Activated T-cell treated with anti-CD3 and anti-CD28 coated beads, Interleukin-2, amount 50 U/mL, for 1 hour (primary cell): ENCODE results near the gene FHIT.
"Not testable (repeated sequence)": the region's sequence is repeated elsewhere in the genome, so short reads cannot be mapped to it uniquely, and the experiment has no call there.

Experiments
- DNase-seq: peaks from one replicate; pipeline ENCODE4 v3.0.0-alpha.2; 2020

The FHIT gene

GRCh38 chr3:61053781-61054496 is 197.3 kb downstream of the FHIT start:
- no peak for DNase-seq

- DNase-seq, result no peak
Measured at GRCh38 chr3:61052851-61053250, 198.4 kb downstream of the FHIT start.

GRCh38 chr3:61051666-61052065 is 199.6 kb downstream of the FHIT start:
- DNase-seq, result no peak

DNA sequence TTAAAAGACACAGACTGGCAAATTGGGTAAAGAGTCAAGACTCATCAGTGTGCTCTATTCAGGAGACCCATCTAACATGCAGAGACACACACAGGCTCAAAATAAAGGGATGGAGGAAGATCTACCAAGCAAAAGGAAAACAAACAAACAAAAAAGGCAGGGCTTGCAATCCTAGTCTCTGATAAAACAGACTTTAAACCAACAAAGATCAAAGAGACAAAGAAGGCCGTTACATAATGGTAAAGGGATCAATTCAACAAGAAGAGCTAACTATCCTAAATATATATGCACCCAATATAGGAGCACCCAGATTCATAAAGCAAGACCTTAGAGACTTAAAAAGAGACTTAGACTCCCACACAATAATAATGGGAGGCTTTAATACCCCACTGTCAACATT is 206.1 kb downstream of the FHIT start:
- not testable (repeated sequence) for DNase-seq

- DNase-seq, result no peak
Measured at GRCh38 chr3:61043156-61043555, 208.1 kb downstream of the FHIT start.

DNA sequence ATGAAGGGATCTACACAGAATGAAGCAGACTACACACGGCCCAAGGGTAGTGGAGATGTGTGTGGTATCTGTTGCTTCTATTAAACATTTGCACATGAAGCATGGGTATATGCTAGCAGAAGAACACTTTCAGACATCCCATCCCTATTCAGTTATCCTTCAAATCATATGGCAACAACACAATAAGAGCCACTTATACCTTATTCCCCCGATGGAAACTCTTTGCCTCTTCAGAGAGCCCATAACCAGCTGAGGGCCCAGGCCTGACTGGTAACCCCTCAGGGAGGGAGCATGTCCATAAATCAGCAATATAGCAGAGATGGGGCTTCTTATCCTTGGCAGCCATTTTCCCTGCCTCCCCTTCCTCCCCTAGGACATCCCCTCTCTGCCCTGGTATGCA is 210.6 kb downstream of the FHIT start:
- no peak for DNase-seq

GRCh38 chr3:61035573-61035972 is 215.7 kb downstream of the FHIT start:
- DNase-seq, result no peak

DNA sequence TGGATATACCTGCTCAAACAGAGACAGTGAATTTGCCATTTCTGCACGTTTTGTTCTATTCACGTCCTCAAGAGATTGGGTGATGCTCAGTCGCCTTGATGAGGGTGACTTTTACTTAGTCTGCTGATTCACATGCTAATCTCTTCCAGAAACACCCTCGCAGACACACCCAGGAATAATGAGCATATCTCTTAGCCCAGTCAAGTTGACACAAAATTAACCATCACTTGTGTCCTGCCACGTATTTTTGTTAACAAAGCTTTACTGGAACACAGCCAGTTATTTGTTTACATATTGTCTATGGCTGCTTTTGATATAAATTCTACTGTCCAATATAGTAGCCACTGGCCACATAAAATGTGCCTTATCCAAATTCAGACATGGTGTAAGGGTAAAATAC is 218.3 kb downstream of the FHIT start:
- no peak for DNase-seq

- no peak for DNase-seq
Measured at GRCh38 chr3:61031503-61031902, 219.7 kb downstream of the FHIT start.

DNA sequence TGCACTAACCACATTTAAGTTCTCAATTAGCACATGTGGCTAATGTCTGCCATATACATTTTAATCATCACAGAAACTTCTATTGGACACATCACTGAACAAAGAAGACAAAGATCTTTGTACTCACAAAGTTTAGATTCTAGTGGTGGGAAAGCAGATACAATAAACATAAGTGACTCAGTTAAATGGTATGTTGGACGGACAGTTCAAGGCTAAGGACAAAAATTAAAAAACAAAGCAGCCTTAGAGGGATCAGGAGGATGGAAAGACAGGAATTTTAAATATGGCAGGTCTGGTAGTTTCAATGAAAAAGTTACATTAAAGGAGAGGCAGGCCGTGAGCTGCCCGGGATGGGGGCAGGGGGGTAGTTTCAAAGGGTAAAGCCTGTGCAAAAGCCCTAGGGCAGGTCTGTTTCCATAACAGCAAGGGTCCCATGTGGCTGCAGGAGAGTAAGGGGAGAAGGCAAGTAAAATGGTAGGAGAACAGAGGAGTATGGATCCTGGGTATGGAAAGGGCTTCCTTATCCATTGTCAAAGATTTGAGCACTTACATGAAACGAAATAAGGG is 220.7 kb downstream of the FHIT start:
- no peak for DNase-seq

DNA sequence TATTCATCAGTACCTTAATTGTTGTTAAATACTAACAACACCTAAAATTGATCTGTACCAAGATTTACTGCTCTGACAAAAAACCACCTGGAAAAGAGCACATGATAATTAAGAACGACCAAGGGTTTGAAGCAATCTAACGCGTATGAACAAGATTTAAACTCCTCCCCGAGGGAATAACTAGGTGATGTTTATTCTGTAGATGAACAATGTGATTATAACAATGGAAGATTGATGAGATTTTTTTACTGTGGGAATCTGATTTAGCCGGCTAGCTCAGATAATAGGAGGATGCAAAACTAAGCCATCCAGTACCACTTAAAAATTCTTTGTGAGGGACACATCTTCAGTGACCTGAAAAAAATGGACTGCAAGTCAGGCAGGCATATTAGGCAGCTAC is 222.1 kb downstream of the FHIT start:
- no peak for DNase-seq

GRCh38 chr3:61018807-61019206 is 232.4 kb downstream of the FHIT start:
- no peak for DNase-seq

GRCh38 chr3:61017028-61017427 is 234.2 kb downstream of the FHIT start:
- DNase-seq, result not testable (repeated sequence)

- DNase-seq, result no peak
Measured at GRCh38 chr3:61015859-61016258, 235.4 kb downstream of the FHIT start.

DNA sequence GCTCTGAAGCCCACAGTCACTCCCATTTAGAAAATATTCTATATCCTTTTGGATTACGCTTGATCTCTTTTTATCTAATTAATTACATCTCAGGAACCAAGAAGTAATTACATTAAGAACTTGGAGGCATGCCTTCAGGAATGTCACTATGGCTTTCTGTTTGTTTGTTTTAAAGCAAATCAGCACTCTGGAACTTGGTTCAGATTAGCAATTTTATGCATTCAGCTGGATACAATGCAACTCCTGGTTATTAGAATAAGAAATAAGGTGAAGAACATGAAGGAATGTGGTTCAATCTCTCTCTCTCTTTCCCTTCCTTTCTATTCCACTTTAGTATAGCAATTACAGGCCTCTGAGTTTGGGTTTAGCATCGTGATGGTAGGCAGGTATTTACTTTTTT is 235.8 kb downstream of the FHIT start:
- DNase-seq, result no peak

DNA sequence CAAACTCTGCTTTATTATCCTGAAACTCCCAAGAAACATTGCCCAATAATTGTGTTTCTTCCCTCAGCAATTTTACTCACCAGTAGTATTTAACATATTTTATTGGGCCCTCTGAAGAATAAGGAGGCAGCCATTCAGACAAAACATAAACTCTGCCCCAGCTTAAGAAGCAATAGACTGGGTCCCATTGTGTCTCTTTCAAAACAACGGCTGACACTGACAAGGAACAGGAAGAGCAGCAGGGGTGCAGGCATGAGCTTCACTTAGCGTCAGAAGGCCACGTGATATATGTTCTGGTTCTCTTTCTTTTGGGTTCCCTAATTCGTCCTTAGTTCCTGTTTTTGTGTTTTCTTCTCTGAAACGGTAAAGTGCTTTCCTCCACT is 242.3 kb downstream of the FHIT start:
- DNase-seq, result no peak

GRCh38 chr3:61008153-61008997 is 242.9 kb downstream of the FHIT start:
- no peak for DNase-seq

GRCh38 chr3:61005591-61005990 is 245.7 kb downstream of the FHIT start:
- DNase-seq, result no peak

- DNase-seq, result no peak
Measured at GRCh38 chr3:60998858-60999257, 252.4 kb downstream of the FHIT start.

GRCh38 chr3:60992395-60992794 is 258.9 kb downstream of the FHIT start:
- no peak for DNase-seq

DNA sequence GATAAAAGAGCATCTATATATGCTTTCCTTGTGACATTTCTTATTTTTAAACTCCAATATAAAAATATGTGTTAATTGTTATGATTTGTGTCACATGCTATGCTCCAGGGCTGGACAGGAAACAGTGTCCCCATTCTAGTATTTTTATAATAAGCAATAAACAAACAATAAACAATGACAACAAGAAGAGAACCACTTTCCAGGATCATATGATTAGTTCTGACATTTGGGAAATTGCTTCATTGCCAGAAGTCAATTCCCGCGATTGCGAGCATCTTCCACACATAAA is 260.9 kb downstream of the FHIT start:
- DNase-seq, result no peak

- no peak for DNase-seq
Measured at GRCh38 chr3:60989626-60990441, 261.4 kb downstream of the FHIT start.

DNA sequence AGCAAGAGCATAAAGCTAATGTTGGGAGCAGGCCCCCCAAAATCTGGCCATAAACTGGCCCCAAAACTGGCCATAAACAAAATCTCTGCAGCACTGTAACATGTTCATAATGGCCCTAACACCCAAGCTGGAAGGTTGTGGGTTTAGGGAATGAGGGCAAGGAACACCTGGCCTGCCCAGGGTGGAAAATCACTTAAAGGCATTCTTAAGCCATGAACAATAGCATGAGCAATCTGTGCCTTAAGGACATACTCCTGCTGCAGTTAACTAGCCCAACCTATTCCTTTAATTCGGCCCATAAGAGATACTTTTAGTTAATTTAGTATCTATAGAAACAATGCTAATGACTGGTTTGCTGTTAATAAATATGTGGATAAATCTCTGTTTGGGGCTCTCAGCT is 264.1 kb downstream of the FHIT start:
- not testable (repeated sequence) for DNase-seq

DNA sequence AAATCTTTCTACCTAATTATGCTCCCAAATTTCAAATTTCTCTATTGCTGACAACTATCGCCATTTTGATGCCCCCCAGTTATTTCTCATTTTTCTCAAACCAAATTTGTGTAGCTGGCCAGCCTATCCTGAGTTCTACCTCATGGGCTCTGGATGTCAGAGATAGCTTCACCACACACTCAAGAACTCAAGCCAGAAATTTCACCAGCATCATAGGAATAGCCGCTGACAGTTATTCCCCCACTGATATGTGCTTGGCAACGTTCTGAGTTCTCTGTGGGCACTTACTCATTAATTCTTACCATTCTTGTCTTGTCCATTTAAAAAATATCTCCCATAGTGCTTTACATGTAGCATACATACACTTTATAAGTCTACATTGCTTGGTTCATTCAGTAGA is 264.7 kb downstream of the FHIT start:
- DNase-seq, result no peak
